HL-60/S4 (cell line): ENCODE data around the gene HDAC4.
"Not testable (repeated sequence)": the region's sequence is repeated elsewhere in the genome, so short reads cannot be mapped to it uniquely, and the experiment has no call there.

Source experiments
- in situ Hi-C: fragments of 300-500 bp; cut with MboI; formaldehyde crosslinking; loops from 2 replicates; pipeline ENCODE4 v1.14.3; 2022; ENCODE audit warnings: low sequenced_read_pairs

Gene HDAC4

DNA sequence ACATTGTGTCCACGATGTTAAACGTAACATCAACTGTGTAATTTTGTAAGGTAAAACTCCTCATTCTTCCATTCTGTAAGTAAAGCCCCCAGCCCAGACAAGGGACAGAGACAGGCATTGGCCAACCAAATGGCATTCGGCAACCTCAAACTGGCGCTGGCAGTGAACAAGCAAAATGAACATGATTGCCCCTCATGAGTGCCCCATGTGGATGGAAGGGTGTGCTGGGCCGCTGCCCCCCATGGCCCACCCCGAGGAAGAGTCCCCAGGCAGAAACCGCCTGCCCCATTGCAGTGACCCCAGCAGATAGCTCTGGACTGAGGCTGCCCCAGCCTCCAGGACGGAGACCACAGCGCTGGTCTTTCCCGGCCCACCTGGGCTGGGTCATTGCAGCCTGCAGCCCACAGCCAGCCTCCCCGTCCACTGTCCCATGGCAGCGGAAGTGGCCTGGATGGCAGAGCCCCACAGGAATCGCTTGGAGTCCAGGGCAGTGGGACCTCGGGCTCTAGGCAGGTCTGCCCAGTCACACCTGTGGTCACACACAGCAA lies 220.2 kb downstream of the HDAC4 start:
- in situ Hi-C loops: no loop called here

DNA sequence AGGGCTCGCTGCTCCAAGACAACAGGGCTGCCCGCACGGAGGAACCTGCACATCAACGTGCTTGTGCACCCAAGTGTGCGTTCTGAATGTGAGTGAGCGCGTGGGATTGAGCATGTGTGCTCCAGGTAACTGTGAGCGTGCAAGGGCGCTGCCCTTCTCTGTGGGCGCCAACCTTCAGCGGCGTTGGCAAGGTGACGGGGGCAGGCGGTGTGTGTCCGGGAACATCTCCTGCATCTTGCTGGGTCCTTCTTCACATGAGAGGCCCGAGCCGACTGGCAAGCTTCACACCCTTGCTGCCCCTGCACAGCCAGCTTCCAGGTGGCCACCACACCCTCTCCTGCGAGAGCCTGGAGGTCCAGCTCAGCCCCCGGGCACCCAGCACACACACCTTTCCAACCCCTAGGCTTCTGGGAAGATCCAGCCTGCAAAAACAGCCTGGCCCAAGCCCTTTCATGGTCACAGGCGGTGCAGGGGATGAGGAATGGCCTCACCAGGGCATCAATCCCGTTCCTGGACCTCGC lies 220.9 kb downstream of the HDAC4 start:
- in situ Hi-C loops: no loop called here

DNA sequence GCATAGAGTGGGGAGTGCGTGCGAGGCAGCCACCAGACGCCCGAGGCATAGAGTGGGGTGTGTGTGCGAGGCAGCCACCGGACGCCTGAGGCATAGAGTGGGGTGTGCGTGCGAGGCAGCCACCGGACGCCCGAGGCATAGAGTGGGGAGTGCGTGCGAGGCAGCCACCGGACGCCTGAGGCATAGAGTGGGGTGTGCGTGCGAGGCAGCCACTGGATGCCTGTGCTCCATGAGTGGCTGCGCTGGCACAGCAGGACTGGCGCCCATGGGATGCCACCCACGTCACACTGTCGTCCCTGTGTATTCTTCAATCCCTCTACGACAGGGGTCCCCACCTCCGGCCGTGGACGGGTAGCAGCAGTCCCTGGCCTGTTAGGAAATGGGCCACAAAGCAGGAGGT lies 221.9 kb downstream of the HDAC4 start:
- in situ Hi-C loops: no loop called here

DNA sequence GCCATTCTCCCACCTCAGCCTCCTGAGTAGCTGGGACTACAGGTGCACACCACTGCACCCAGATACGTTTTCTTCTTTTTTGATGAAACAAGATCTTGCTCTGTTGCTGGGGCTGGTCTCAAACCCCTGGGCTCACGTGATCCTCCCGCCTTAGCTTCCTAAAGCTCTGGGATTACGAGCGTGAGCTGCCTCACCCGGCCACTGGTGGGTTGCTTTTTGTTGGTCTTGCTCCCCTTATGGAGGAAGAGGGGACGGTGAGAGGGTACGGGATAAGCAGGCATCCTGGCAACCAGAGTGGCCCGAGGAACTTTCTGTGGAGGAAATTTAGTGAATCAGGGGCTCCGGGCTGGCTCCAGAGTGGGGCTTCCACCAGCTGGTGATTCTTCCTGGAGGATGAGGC lies 222.3 kb downstream of the HDAC4 start:
- in situ Hi-C loops: no loop called here

DNA sequence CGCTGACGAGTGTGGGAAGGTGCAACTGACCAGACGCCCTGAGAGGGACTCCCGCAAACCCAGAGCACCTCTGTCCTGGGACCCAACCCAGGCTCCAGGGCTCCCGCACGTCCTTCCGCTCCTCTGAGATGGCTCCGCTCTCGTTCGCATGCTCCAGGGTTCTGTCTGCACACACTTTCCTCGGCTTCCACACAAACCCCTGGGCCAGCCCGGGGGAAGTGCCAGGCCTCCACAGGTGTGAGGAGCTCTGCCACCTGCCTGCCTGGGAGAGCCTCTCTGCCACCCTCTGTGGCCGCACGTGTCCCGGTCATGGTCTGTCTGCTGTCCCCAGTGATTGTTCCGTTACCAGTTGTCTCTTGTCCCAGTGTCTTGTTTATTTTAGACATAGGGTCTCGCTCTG lies 222.9 kb downstream of the HDAC4 start:
- in situ Hi-C loops: no loop called here

DNA sequence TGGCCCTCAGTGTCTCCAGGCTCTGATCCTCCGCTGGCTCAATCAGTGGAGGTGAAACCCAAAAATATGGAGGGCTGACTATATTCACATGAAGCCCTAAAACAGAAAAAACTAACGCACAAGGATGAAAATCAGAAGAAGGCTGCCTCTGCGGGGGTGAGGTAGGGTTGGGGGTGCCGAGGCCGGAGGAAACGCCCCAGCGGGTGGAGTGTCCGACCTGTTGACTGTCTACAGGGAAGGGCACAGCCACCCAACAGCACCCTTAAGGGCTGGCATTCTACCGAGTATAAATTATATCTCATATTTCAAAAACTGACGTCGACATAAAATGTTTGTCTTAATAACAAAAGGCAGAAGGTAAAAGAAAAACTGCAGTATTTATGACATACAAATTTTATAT lies 223.5 kb downstream of the HDAC4 start:
- in situ Hi-C loops: no loop called here

DNA sequence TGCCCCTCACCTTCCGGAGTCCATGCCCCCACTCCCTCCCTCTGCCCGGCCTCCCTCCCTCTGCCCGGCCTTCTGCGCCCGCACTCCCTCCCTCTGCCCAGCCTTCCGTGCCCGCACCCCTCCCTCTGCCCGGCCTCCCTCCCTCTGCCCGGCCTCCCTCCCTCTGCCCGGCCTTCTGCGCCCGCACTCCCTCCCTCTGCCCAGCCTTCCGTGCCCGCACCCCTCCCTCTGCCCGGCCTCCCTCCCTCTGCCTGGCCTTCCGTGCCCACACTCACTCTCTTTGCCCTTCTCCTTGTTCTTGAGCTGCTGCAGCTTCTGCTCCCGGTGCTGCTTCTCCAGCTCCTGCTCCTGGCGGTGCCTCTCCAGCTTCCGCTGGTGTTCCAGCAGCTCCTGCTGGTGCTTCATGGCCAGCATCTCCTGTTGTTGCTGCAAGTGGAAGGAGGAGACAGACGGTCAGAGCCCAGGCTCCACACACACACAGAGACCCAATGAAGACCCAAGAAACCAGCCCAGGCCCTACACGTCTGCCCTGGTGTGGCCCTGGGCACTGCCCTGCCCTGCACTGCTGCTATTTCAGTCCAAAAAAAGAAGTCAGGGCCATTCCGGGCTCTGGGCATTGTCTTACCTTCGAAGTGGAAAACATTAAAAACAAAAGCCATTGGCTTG lies 224.5 kb downstream of the HDAC4 start:
- in situ Hi-C loops: not testable (repeated sequence)

DNA sequence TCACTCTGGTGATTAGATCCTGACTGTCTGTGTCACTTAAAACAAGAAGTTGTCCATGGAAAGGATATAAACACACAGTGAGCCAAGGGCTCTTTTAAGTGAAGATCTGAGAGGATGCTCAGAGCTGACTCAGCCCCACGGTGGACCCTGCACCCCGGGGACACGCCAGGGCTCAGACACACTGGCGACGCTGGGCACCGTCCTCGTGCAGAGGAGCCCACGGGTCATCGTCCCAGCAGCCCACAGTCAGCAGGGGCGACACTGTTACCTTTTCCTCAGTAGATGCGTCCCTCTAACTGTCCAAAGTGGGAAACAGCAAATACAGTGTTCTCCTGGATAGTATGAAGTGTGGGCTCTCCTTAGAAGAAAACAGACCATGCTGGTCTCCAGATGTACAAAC lies 225.6 kb downstream of the HDAC4 start:
- in situ Hi-C loops: no loop called here

DNA sequence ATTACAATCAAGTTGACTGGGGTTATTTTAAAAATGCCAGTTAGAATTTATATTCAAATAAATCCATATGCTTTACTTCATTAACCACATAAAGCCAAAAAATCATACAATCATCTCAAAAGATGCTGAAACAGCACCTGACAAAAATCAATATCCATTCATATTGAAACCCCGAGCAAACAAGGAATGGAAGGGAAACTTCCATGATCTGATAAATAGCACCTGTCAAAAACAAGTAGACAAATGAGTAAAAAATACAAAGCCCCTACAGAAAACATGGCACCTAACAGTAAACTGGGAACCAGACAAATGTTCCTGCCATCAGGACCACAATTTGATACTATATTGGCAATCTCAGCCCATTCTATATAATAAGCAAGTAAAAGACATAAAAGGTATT lies 227.5 kb downstream of the HDAC4 start:
- in situ Hi-C loops: no loop called here

DNA sequence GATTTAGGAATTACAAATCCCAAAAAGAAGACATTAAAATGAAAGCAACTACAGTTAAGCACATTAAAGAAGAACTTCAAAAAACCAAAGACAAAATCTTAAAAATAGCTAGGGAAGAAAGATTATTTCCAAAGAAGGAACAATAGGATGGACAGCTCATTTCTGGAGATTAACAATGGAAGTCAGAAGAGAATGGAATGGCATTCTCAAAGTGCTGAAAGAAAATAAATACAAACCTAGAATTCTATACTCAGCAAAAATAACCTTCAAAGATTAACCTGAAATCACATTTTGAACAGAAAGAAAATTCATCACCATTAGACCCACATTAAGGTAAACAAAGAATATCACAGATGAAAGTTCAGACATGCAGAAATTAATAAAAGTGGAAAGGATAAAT lies 229.2 kb downstream of the HDAC4 start:
- in situ Hi-C loops: no loop called here

DNA sequence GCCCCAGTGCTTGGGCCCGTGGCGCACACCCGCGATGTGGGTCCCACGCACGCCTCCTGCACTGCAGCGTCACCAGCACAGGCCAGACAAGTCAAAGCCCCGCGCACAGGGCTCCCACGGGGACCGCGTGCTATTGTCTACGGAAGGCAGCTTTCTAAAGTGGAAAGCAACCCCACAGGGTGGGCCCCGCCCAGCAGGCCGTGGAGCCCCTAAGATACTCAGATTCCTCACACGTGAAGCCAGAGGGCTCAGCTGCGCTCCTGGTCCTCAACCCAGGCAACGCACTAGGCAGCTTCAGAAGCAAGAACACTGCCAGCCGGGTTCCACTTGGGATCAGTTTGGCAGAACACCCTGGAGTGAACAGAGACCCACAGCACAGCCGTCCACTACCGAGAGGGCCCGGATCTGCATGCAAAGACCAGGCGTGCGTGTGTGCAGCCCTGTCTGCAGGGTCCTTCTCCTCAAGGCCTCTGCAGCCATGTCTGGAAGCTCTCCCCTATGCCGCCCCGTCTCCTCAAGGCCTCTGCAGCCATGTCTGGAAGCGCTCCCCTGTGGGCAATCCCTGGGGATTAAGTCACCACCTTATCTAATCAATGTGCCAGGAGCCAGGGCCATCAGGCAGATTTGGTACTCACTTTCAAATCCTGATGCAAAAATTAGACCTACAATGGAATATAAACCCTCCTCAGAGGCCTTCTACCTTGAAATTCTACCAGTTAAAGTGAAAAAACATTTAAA lies 231.3 kb downstream of the HDAC4 start:
- in situ Hi-C loops: no loop called here

DNA sequence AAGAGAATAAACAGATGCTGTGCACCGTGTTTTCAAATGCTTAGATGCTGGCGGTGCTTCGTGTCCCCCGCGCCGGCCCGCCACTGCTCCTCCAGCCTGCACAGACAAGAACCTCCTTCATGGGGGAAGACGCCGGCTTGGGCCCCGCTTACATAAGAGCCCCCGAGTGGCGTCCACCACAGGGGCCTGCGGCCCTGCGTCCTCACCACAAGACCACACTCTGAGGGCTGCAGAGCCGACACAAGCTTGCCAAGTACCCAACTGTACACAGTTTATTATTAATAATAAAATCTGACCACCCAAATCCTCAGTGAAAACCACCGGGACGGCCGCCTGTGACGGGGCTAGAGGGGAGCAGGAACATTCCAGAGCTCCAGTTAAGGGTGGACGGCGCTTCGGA lies 232.2 kb downstream of the HDAC4 start:
- in situ Hi-C loops: no loop called here

DNA sequence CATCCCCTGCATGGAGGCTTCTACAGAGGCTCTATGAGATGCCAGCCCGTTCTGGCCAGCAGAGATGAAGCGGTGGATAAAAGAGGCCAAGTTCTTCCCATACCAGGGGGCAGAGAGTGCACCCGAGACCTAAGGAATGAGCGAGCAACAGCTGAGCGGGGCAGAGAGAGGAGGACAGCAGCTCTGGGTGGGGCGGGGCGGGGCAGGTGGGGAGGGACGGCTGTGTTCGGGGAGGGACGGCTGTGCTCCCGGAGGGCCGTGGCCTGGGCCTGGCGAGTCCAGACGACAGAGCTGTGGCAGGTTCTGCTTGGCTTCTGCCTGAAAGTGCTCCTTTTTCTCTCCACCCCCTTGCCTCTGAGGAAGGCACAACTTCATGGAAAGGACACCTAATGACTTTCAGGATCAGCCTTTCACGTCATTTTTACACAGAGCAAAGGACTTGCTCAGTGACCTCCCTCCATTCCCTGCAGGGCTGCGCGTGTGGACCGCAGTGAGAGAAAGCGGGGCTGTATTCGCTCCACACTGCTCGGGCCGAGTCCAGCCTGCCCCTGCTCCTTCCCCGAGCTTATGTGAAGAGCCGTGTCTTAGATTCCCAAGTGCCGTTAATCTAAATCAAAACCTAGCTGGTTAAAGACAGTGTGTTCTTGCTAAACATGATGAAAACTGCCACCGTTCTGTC lies 232.9 kb downstream of the HDAC4 start:
- in situ Hi-C loops: no loop called here

DNA sequence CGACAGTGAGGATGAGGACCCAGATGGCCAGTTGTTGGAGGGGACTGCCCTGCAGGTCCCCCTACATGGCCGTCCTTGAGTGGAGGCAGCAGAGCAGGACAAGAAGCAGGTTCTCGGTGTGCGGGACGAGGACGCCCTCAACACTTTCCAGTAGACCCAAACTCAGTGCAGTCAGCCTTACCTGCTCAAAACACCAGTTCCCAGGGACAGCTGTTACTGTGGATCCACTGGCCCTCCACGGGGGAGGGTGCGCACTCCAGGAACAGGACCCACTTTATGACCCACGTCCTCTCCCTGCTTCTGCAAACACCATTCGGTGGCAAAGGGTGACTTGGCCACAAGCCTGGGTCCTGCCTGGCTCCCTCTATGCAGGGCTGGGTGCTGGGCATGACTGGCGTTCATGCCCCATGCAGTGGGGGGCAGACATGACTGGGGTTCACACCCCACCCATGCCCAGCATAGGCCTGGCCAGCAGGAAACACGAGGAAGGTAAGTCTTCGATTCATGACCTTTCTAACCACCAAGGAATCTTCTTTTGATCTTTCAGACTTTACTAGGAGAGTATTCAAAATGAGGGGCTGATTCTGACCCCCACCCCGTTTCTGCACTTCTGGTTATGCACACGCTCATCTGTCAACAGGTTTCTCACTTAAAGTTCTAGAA lies 233.7 kb downstream of the HDAC4 start:
- in situ Hi-C loops: no loop called here

DNA sequence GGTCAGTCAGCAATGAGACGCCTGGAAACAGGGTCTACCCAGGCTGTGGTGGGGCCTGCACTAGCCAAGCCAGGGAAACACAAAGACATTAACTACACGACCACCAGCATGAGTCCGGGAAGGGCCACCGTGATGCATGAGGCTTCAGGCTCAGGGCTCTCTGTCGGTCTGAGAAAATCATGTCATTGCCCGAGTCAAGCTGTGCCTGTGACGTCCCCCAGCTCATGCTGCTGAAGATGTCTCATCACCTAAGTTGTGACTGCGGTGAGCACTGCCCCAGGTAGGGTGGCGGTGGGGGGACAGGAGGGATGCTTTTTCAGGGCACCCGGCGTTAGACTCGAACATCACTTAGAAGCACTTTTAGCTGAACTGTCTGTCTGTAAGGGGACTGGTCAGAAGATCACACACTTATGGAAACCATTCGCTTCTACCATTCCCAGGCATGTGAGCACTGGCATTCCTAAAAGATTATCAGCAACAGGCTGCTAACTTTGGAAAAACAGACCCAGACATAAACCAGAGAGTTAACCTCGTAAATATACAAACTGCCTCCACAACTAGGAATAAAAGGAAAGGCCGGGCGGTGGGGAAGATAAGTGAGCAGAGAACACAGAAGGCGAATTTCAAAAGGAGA lies 234.5 kb downstream of the HDAC4 start:
- in situ Hi-C loops: no loop called here

DNA sequence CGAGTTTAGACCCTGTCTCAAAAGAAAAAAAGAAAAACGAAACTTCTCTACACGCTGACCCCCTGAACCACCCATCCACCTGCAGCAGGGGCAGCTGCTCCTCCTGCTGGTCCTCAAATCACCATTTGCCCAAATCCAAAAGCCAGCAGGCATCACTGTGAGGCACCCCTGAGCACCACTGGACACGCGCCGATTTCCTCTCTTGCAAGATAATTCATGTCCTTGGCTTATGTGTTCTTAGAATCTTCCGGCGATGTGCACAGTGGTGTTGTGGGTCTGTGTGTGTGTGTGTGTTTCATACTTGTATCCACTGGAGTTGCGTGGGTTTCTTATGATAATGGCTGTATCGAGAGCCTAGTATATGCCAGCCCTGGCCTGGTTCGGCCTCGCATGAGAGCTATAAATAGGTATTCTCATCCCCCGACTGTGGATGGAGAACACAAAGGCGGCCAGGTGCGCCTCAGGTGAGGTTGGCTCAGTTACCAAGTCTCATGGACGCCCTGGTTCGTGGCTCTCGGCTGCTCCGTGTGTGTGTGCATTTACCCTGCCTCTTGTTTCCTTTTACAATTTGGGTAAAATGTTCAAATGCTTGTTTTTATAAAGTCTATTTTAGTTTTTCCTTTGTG lies 235.5 kb downstream of the HDAC4 start:
- in situ Hi-C loops: no loop called here

DNA sequence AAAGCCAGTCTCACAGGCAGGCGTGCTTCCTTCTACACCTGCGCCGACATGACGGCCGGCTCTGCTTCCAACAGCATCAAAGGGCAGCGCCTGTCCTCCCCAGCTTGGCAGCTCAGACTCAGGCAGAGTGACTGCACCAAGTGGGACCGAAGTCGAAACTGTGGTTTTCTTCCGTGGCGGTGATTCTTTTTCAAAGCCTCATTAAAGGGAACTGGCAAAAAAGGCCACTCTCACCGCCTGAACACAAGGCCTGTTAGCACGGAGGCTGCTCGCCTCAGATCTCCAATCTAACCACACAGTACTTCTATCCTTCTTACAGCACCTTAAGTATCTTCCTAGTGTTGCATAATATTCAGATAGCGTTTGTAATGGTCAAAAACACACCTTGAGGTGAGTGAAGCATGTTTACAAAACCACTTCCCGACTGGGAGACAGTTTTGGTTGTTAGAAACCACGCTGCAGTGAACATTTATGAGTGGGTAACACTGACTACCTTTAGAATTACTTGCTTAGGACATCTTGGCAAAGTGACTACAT lies 236.4 kb downstream of the HDAC4 start:
- in situ Hi-C loops: no loop called here

DNA sequence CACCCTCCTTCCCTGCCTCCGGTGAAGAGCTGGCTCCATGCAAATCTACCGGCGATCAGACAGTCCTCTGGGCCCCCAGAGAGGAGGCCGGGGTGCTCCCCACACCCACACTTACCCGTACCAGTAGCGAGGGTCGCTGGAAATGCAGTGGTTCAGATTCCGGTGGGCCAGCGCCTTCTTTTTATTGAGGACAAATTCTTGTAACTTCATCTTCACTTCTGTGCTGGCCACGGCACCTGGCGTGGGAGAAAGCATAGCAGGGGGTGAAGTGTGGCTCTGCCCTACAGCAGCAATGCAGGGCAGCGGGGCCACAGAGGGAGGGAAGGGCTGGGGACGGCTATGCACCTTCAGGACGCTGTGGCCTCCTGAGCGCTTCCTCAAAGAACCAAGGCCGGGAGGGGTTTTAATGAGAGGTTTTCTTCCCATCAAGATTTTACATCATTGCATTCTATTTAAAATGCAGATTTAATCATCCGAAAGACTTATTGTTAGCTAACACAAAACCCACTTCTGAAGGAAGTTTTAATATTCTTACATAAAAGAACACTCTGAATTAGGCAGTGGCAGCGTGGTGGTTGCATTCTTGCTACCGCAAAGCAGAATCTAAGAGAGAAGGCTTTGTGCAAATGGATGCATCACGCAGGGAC lies 237.0 kb downstream of the HDAC4 start:
- in situ Hi-C loops: no loop called here

DNA sequence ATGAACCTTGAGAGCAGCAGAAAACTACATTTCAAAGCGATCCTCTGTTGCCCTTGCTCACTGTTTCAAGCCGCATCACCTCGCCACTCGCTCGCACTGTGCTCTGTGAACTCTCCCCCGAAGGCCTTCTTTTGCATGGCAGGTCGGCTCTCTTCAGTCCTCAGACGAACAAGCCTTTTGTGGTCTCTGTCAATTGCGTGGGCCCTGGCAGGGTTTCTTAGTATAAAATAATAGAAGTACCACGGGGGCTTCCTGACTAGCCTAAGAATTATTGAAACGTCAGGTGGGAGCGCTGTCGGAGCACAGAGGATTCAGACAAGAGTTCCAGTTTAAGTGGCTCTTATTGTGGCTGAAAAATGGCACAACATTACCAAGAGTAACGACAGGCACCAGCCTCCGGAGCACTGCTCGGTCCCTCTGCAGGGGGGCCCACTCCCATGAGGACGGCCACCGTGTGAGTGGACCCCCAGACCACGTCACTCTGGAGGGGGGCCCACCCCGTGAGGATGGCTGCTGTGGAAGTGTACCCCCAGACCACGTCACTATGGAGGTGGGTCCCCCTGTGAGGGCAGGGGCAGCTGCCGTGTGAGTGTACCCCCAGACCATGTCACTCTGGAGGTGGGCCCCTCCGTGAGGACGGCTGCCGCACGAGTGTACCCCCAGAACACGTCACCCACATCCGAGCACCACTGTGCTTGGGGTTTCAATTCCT lies 237.7 kb downstream of the HDAC4 start:
- in situ Hi-C loops: no loop called here
